GM12878 (cell line): ENCODE measurements around the gene ANO5. TPM values are rescaled to one million over a fixed set of nuclear protein-coding genes. Genes with fewer than 3 reads are reported as not detected.
A peak's percentile ranks its signal among the peaks of the same experiment; 100 is the strongest.

Experiments
- ATAC-seq: fragments of 200-7000 bp; cut with Tn5 transposase; 3 replicates; pipeline ENCODE4 v1.9.1; 2020; ENCODE audit warnings: mild to moderate bottlenecking, moderate library complexity
- Bru-seq: library from RNA; stranded (reverse); fragments of 400-500 nt; gene quantifications from one replicate; lab custom pipeline; 2021; lab: Mats Ljungman, UMichigan
- BruChase-seq, 2 experiments: library from RNA; stranded (reverse); fragments of 400-500 nt; gene quantifications; one replicate each; lab custom pipeline; 2021; lab: Mats Ljungman, UMichigan
- BruUV-seq: library from RNA; stranded (reverse); fragments of 400-500 nt; replicated peaks from 2 replicates; lab custom pipeline; 2021; lab: Mats Ljungman, UMichigan
- CTCF ChIA-PET: fragments of 300-600 bp; sonication (Branson Sonifier 250); formaldehyde crosslinking; extraction: SDS; loops from one replicate; lab custom pipeline; 2021; ENCODE audit warnings: inconsistent platforms; lab: Yijun Ruan, JAX
- POLR2A ChIA-PET: fragments of 350-600 bp; formaldehyde crosslinking; extraction: SDS; loops from one replicate; lab custom pipeline; 2021; ENCODE audit warnings: inconsistent platforms; lab: Charles Lee
- RAD21 ChIA-PET: fragments of 300-600 bp; sonication (Branson Sonifier 250); formaldehyde crosslinking; loops from one replicate; lab custom pipeline; 2023; ENCODE audit warnings: antibody characterized with exemption; ENCODE audit not compliant: unreplicated experiment; lab: Charles Lee
- SMC1A ChIA-PET: fragments of 300-600 bp; sonication (Branson Sonifier 250); formaldehyde crosslinking; loops from one replicate; lab custom pipeline; 2023; ENCODE audit not compliant: unreplicated experiment, uncharacterized antibody; lab: Charles Lee
- DNase-seq: peaks from one replicate; pipeline ENCODE4 v3.0.0-alpha.2; 2011; ENCODE audit warnings: low read depth, low spot score
- FAIRE-seq: peaks from 3 replicates; lab custom pipeline; 2011; peaks lifted over from hg19 to GRCh38; lab: Jason Lieb, UNC
- H2AFZ ChIP-seq: 2 replicates; pipeline ENCODE4 v1.6.0; 2011; ENCODE audit warnings: low read depth, low read length, control low read depth; ENCODE audit not compliant: control insufficient read depth
- H3K27ac ChIP-seq: 2 replicates; pipeline ENCODE4 v1.5.1; 2011; ENCODE audit warnings: control low read depth; ENCODE audit not compliant: control insufficient read depth, insufficient read depth
- H3K27me3 ChIP-seq, 2 experiments: replicated peaks in 1 of 2; 2 replicates each; pipeline versions ENCODE4 v1.6.0 to v1.6.1; 2011; ENCODE audit warnings: low read length in 1 of 2; ENCODE audit not compliant: control insufficient read depth in 2 of 2, insufficient read depth in 2 of 2
- H3K36me3 ChIP-seq, 2 experiments: 2 replicates each; pipeline ENCODE4 v1.5.1; 2011; ENCODE audit warnings: low read length in 1 of 2; ENCODE audit not compliant: control insufficient read depth in 2 of 2, insufficient read depth in 2 of 2
- H3K4me1 ChIP-seq: 2 replicates; pipeline ENCODE4 v1.6.1; 2011; ENCODE audit warnings: mild to moderate bottlenecking, low read length, moderate library complexity, mixed read lengths; ENCODE audit not compliant: control insufficient read depth, insufficient read depth
- H3K4me2 ChIP-seq: 2 replicates; pipeline ENCODE4 v1.6.0; 2011; ENCODE audit warnings: control low read depth; ENCODE audit not compliant: control insufficient read depth, insufficient read depth
- H3K4me3 ChIP-seq: fragments of 200-600 bp; sonication (generic); 2 replicates; pipeline ENCODE4 v1.5.1; 2016
- H3K79me2 ChIP-seq: 2 replicates; pipeline ENCODE4 v1.6.0; 2011; ENCODE audit warnings: low read length; ENCODE audit not compliant: control insufficient read depth, insufficient read depth
- H3K9ac ChIP-seq: 2 replicates; pipeline ENCODE4 v1.8.0; 2011; ENCODE audit warnings: low read length, control low read depth, mixed read lengths; ENCODE audit not compliant: control insufficient read depth, insufficient read depth
- H3K9me3 ChIP-seq: replicated peaks from 3 replicates; pipeline ENCODE4 v1.5.1; 2011; ENCODE audit warnings: mild to moderate bottlenecking, low read length; ENCODE audit not compliant: control insufficient read depth, insufficient read depth
- H4K20me1 ChIP-seq: 2 replicates; pipeline ENCODE4 v1.6.0; 2011; ENCODE audit not compliant: control insufficient read depth, insufficient read depth
- CREB1 ChIP-seq: IDR thresholded peaks from 2 replicates; pipeline ENCODE4 v1.6.1; 2012; ENCODE audit warnings: low read depth, mild to moderate bottlenecking, inconsistent platforms
- FOS ChIP-seq: IDR thresholded peaks from 3 replicates; pipeline ENCODE4 v1.6.1; 2011; ENCODE audit warnings: borderline replicate concordance; ENCODE audit not compliant: insufficient read length; ENCODE audit errors: extremely low read depth
- MLLT1 ChIP-seq: fragments of 450-650 bp; IDR thresholded peaks from 2 replicates; pipeline ENCODE4 v1.6.1; 2016; ENCODE audit warnings: mild to moderate bottlenecking
- MTA3 ChIP-seq: IDR thresholded peaks from 2 replicates; pipeline ENCODE4 v1.6.1; 2012; ENCODE audit warnings: low read length, inconsistent platforms, borderline replicate concordance
- NFYA ChIP-seq: IDR thresholded peaks from 2 replicates; pipeline ENCODE4 v1.6.1; 2011; ENCODE audit warnings: low read depth, mild to moderate bottlenecking, low read length, improper control_type of control experiment, borderline replicate concordance
- PKNOX1 ChIP-seq: fragments of 450-650 bp; IDR thresholded peaks from 2 replicates; pipeline ENCODE4 v1.6.1; 2016; ENCODE audit warnings: mild to moderate bottlenecking
- RBBP5 ChIP-seq: fragments of 200-600 bp; sonication (generic); conservative IDR thresholded peaks from 2 replicates; pipeline ENCODE4 v1.6.1; 2016
- SP1 ChIP-seq: IDR thresholded peaks from one replicate; pipeline ENCODE4 v1.6.1; 2011; ENCODE audit warnings: low read depth, low read length
- ZNF592 ChIP-seq: fragments of 450-650 bp; IDR thresholded peaks from 2 replicates; pipeline ENCODE4 v1.6.1; 2017; ENCODE audit warnings: mild to moderate bottlenecking, moderate library complexity
- WGBS: methylation state at CpG from one replicate; pipeline ENCODE4 v1.1.6; 2016; ENCODE audit warnings: low lambda C conversion rate; ENCODE audit not compliant: insufficient replicate concordance, insufficient coverage; ENCODE audit errors: missing lambda C conversion rate; 5-methylcytosine and 5-hydroxymethylcytosine counted together
- in situ Hi-C: fragments of 300-500 bp; cut with MboI; formaldehyde crosslinking; loops from 9 replicates; pipeline ENCODE4 v1.14.3; 2018; ENCODE audit warnings: mixed read lengths
- intact Hi-C: fragments of 100-400 bp; cut with micrococcal nuclease; formaldehyde crosslinking; loops from one replicate; pipeline ENCODE4 v1.14.2; 2022; ENCODE audit not compliant: unreplicated experiment
- long read RNA-seq, 2 experiments: library from polyadenylated mRNA; unstranded; transcript quantifications; one replicate each; pipeline ENCODE4 v2.0.0, GENCODE V29; 2019 to 2020
- polyA minus RNA-seq, 3 experiments: library from RNA; depleted of rRNA, polyadenylated mRNA; stranded (reverse); fragments of >200 nt; gene quantifications; 2 replicates each; pipeline ENCODE4 v1.2.3, GENCODE V29; 2011
- polyA plus RNA-seq, 11 experiments: library from polyadenylated mRNA; depleted of rRNA in 4 of 11; unstranded in 6 of 11; stranded (reverse) in 5 of 11; fragments of >200 nt; fragmentation: Nextera tagmentation in 4 of 11; fragmentation: Illumina TruSeq in 1 of 11; extraction: Ambion mirVana in 4 of 11; extraction: Trizol in 1 of 11; gene quantifications; 1 replicate in 1 of 11; 2 replicates in 10 of 11; pipeline versions ENCODE4 v1.2.1 to v1.2.3, GENCODE V29; 2011 to 2016; ENCODE audit warnings: inconsistent platforms in 2 of 11, missing spikeins in 2 of 11, low read depth in 1 of 11
- total RNA-seq, 4 experiments: library from RNA; depleted of rRNA in 3 of 4; stranded (reverse); fragments of >200 nt in 3 of 4; fragmentation: Illumina TruSeq in 1 of 4; extraction: Trizol in 1 of 4; gene quantifications; 2 replicates each; pipeline versions ENCODE4 v1.2.1 to v1.2.3, GENCODE V29; 2013 to 2021

Gene ANO5
- total RNA-seq (2013; cell fraction: nucleolus; rRNA removed): 19.9 TPM in 2 replicates
- total RNA-seq (2014; rRNA removed): 9.5 and 11.2 TPM in 2 replicates
- total RNA-seq (2014; rRNA removed; fragmentation: Illumina TruSeq; extraction: Trizol): 8.3 and 8.4 TPM in 2 replicates
- total RNA-seq (2021): 6.1 and 6.3 TPM in 2 replicates
- 0.52 TPM for polyA plus RNA-seq (2011; ENCODE audit: low read depth)
- 10.2 TPM in 2 replicates for polyA plus RNA-seq (2011; rRNA removed)
- polyA plus RNA-seq (2011; cell fraction: cytosol; rRNA removed): 5.6 and 6.2 TPM in 2 replicates
- polyA plus RNA-seq (2011; cell fraction: nucleus; rRNA removed): 10.4 and 16.0 TPM in 2 replicates
- 1.0 and 1.3 TPM in 2 replicates for polyA plus RNA-seq (2012)
- polyA plus RNA-seq (2014; fragmentation: Illumina TruSeq; extraction: Trizol): 4.5 and 8.2 TPM in 2 replicates
- 1 to 10 TPM; 1.6 to 3.1 TPM for polyA plus RNA-seq (2014; fragmentation: Nextera tagmentation; extraction: Ambion mirVana)
- 2.9 and 3.7 TPM in 2 replicates for polyA plus RNA-seq (2014; rRNA removed)
- 1 to 10 TPM; 3.1 TPM for polyA plus RNA-seq (2016; fragmentation: Nextera tagmentation; extraction: Ambion mirVana)
- 19.4 and 31.2 TPM in 2 replicates for polyA minus RNA-seq (2011; rRNA and poly(A)+ RNA removed)
- polyA minus RNA-seq (2011; cell fraction: cytosol; rRNA and poly(A)+ RNA removed): 3.9 and 6.1 TPM in 2 replicates
- 13.8 and 15.1 TPM in 2 replicates for polyA minus RNA-seq (2011; cell fraction: nucleus; rRNA and poly(A)+ RNA removed)
- Bru-seq, nascent RNA: percentile 66 among the genes with signal in this experiment
- percentile 67 among the genes with signal in this experiment for BruChase-seq, experiment 1, labeled RNA remaining after a 6-hour chase
- percentile 75 among the genes with signal in this experiment for BruChase-seq, experiment 2, labeled RNA remaining after a 2-hour chase
- long read RNA-seq, experiment 1, partial matches to known transcripts: 1 of 4 reads
- long read RNA-seq, experiment 1, other reads (novel, unspliced or antisense): 3 of 4 reads
- long read RNA-seq, experiment 2, partial matches to known transcripts: 1 of 18 reads
- long read RNA-seq, experiment 2, other reads (novel, unspliced or antisense): 17 of 18 reads

GRCh38 chr11:22192642-22193347 is at the start of gene ANO5:
TSS of gene ANO5 (plus strand) at chr11:22193085. CDS start at chr11:22193493, 408 bp downstream.
- Histone ChIP-seq H3K4me1 (no peaks in the 10 kb centered on the region), H3K27ac (no peak within 1 kb of the TSS), H3K4me3 (peak within 1 kb of the TSS; percentile 60), H2AFZ (peak within 1 kb of the TSS; percentile 74), H3K36me3 (no peaks in the 10 kb centered on the region), H3K79me2 (no peaks in the 10 kb centered on the region; the same call in none of the 2 replicates), H3K4me2 (peak within 1 kb of the TSS; percentile 86), H3K27me3 (no peaks in the 10 kb centered on the region), H3K9ac (peak within 1 kb of the TSS; percentile 31; the same call in 1 of the 2 replicates), H3K9me3 (no peaks in the 10 kb centered on the region; the same call in 2 of the 3 replicates), H4K20me1 (no peaks in the 10 kb centered on the region)
- no TSS peak for BruUV-seq
- 34% methylated on average over 47 of the region's 56 CpGs for WGBS
- in situ Hi-C loops: no loop called here
- intact Hi-C loops: loop anchor here (10.0 kb wide), 1 partner anchor 592 kb away; no protein-coding TSS in a partner anchor
- ChIA-PET RAD21 (interaction anchor here (1.0 to 3.8 kb wide), 2 partner anchors 10 to 22 kb away, joined by 3 to 14 read pairs; no protein-coding TSS in a partner anchor), SMC1A (interaction anchor here (1.4 to 1.8 kb wide), 3 partner anchors 8 to 113 kb away, joined by 3 to 7 read pairs (median 3); no protein-coding TSS in a partner anchor), CTCF (interaction anchor here (0.9 to 2.4 kb wide), 5 partner anchors 11 to 83 kb away, joined by 3 to 11 read pairs (median 5); no protein-coding TSS in a partner anchor), POLR2A (interaction anchor here (1.6 kb wide), 1 partner anchor 22 kb away, joined by 6 read pairs; no protein-coding TSS in a partner anchor)
- ATAC-seq (peak; percentile 75), FAIRE-seq (no peak), DNase-seq (no peak)
- TF ChIP-seq PKNOX1: no peak
- TF ChIP-seq NFYA: no peak
- TF ChIP-seq RBBP5: no peak
- TF ChIP-seq CREB1: no peak
- no peak for TF ChIP-seq FOS
- TF ChIP-seq MTA3: no peak
- TF ChIP-seq MLLT1: peak; percentile 52; the same call in 1 of the 2 replicates
- TF ChIP-seq SP1: no peak
- TF ChIP-seq ZNF592: no peak
